Skin of body (tissue), 2 donors: ENCODE data around the gene GKN2. TPM values are rescaled to one million over a fixed set of nuclear protein-coding genes. Genes with fewer than 3 reads are reported as not detected.

Source experiments
- DNase-seq: peaks from one replicate; lab custom pipeline; 2025; lab: John Stamatoyannopoulos, UW
- total RNA-seq: library from RNA; depleted of rRNA; stranded (reverse); fragments of >200 nt; gene quantifications from one replicate; pipeline ENCODE4 v1.2.3, GENCODE V29; 2014

GKN2 gene, protein sequence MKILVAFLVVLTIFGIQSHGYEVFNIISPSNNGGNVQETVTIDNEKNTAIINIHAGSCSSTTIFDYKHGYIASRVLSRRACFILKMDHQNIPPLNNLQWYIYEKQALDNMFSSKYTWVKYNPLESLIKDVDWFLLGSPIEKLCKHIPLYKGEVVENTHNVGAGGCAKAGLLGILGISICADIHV
- total RNA-seq: not detected

DNA sequence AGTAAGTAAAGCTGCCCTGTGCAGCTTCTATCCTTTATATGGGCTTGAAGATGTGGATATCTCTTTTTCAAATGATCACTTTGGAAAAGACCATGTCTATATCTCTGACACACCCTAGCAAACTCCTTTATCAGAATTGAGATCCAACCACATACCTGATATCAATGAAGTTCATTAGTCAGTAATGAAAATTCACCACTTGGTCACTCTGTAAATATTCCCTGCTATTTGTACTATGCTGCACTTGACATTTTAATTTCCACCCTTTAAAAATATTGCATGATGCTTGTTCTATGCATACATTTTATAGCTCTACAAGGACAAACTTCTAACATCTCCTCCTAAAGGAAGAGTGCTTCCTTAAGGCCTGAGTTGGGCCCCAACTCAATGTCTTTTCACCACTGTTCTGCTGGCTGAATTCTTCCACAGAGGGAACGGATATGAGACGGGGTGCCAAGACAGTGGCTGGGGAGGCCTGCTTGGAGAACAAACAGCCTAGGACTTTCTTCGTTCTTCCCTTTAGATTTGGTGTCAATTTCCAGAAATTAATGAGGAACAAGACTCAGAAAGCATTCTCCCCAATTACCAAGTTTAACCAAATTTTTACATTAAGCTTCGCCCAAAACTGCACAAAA, at the start of gene GKN2:
Gene GKN2, minus strand, starts transcription at position 7 of the 635 bp plus-strand sequence. CDS start 32 bp downstream, outside the sequence.
- no peak for DNase-seq

DNA sequence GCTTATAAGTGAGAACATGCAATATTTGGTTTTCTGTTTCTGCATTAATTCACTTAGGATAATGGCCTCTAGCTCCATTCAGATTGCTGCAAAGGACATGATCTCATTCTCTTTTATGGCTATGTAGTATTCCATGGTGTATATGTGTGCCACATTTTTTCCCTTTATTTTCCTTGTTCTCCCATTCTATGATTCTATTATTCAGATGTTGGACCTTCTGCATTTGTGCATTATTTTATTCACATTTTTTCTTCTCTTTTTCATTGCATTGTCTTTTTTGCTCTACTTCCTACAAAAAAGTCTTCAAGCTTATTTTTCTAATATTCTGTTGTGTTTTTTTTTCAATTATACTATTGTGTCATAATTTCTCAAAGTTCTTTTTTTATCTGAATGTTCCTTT, 49.2 kb upstream of the GKN2 start:
- no peak for DNase-seq

DNA sequence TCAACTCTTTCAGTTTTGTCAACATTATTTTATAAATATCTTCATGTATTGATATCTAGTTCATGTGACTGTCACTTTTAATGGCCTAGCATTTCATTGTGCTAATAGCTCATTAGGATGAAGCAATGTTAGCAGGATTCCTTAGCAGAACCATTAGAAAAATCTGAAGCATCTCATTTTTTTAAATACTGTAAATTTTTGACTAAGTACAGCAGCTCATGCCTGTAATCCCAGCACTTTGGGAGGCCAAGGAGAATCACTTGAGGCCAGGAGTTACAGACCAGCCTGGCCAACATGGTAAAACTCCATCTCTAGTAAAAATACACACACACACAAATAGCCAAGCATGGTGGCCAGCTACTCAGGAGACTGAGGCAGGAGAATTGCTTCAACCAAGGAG, 44.7 kb upstream of the GKN2 start:
- DNase-seq: no peak

DNA sequence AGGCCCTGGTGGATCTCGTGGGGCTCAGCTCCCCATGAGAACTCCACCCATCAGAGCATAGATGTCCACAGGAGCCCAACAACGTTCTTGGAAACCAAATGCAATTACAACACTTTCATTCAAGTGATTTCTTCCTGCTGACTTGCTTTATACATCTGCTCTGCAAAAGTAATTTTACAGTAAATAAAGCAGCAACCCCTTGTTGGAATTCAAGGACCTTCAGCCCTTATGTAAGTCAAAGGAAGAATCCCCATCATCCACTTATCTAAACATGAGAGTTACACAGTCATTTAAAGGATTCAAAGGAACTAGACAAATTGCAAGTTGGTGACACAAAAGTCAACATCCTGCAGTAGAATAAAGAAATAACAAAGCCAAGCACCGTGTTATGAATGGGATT, 43.2 kb upstream of the GKN2 start:
- DNase-seq: no peak

DNA sequence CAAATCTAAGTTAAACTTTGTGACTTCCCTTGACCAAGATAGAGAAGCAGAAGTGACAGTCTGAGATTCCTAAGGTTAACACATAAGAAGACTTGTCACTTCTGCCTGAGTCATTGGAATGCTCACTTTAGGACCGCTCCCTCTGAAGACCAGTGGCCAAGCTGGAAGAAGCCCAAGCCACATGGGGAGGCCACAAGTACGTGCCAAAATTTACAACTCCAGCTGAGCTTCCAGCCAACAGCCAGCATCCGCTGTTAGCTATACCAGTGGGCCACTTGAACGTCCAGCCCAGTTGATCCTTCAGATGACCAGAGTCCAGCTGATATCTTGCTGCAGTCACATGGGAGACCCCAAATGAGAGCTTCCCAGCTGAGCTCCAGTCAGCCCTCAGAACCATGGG, 42.2 kb upstream of the GKN2 start:
- DNase-seq: no peak

DNA sequence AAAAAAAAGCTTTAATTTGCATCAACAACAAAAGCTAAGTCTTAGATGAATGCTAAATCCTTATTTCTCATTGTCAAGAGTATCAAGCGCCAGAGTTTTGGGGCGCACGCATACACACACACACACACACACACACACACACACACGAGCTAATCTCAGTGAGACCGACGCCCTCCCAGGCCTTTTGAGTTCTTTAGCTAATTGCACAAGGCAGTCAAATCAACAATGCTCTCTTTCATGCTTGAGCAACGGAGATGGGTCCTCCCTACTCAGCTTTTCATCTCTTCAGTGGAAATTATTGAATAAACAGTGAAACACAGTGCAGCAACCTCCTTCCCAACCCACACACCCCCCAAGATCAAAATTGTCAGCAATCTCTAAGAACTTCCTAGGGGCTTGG, 41.0 kb upstream of the GKN2 start:
- DNase-seq: no peak

DNA sequence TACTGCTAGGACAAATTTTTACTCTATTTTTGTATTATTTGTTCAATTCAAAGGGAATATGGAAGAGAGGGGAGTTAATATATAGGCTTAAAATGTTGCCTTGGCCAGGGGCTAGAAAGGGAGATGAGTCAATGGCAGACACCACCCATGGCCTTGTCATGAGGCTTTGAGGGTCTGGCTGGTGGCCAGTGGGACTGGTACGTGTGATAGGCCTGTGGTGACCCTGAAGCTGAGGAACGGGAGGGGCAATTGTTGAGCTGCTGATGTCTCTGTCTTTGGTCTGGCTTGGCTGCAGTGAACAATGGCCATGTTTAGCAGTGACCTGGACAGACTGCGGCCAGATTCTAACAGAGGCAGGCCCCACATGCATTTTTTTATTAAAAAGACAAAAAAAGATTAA, 40.2 kb upstream of the GKN2 start:
- no peak for DNase-seq

DNA sequence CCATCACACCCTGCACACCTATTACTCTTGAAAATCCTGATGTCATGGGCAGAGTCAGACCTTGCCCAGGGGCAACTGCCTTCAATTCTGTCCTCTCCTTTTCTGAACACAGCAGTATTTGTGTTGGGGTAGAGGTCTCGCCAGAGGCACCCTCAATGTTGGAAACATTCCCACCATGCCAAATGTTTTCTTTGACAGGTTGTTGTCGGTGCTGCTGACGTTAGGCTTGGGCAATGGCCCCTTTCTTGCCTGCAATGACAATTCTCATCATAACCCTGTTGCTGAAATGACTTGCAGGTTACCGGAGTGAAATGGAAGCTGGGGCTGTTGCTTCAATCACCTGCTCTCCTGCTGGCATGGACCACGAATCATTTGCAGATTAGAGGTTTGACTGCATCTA, 39.6 kb upstream of the GKN2 start:
- DNase-seq: no peak

DNA sequence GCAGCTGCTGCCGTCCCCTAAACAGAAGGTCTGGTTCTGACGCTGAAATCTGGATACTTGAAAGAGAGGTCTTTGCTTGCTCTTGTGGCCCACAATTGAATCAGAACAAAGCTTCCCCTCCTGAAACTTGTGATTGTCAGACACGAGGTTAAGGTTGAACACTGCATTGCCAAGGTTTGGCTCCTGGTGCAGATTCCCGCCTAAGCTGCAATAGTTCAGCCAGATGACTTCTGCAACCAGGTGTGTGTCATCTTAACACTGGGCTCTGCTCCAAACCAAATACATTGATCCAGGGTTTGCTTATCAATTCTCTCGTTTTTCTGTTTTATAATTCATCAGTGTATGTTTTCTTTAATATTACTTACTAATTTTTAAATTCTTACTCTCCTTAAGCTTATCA, 36.3 kb upstream of the GKN2 start:
- no peak for DNase-seq

DNA sequence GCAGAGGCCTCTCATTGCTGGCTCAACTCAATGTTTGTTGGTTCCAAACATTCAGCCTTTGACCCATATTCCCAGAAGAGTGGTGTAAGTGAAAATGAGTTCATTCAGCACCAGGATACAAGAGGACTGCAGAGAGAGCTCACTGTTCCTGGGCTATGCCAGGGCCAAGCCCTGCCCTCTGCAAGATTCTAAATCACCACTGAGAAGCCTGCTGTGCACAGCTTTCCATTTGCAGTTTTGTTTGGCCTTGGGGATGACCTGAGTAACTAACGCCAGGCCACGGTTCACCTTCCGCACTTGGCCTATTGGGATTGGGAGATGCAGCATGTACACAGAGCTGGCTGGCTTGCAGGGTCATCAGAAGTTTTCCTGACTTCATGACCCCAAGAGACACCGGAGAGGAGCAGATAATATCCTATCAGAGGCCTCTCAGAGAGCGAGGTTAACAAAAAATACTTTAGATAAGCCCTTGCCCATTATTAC, 34.4 kb upstream of the GKN2 start:
- DNase-seq: peak; percentile 56

DNA sequence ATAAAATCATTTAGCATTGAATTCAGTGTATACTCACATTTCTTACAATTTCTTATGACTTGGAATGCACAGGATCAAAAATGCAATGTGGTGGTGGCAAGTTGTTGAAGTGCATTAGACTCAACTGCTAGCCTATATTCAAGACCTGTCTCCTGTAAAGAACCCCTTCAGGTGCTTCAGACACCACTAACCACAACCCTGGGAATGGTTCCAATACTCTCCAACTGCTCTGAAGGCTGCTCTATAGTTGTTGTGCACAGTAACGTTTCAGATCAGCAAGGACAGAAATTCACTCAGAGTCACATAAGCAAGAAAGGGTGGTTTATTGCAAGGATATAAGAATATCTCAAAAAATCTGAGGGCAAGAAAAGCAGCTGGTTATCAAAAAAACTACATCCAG, 28.3 kb upstream of the GKN2 start:
- no peak for DNase-seq

DNA sequence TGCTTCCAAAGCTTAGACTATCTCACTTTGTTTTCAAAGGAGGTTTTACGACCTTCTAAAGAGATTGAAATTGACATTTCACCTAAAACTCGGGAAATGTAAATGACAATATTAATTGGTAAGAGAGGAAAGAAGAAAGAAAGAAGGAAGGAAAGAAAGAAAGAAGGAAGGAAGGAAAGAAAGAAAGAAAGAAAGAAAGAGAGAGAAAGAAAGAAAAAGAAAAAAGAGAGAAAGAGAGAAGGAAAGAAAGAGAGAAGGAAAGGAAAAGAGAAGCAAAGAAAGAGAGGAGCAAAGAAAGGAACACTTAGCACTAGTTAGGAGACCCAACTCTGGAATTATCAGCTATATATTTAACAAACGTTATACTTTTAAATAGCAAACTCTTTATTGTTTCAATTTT, 25.4 kb upstream of the GKN2 start:
- no peak for DNase-seq

DNA sequence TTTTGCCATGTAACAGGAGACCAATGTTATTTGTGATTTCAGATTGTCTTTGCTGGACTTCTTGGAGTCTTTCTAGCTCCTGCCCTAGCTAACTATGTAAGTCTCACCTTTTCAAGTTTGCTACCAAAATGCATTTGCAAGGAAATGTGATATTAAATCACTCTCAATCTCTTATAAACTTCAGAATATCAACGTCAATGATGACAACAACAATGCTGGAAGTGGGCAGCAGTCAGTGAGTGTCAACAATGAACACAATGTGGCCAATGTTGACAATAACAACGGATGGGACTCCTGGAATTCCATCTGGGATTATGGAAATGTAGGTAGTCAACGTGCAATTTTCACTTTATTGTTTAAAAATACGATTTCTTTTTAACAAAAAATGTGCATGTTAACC, 24.8 kb upstream of the GKN2 start:
- no peak for DNase-seq

DNA sequence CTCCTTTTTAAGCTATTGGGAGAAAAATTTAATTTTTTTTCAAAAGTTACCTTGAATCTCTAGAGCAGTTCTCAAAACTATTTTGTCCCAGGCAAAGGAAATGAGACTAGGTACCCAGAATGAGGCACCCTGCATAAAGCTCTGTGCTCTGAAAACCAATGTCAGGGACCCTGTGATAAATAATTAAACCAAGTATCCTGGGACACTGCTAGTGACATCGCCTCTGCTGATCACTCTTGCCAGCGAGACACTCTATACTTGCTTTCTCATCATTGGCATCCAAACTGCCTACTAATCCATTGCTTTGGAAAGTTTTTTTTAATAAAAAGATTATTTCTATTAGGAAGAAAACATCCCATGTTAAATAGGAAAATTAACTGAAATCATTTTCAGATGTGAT, 23.2 kb upstream of the GKN2 start:
- DNase-seq: no peak

DNA sequence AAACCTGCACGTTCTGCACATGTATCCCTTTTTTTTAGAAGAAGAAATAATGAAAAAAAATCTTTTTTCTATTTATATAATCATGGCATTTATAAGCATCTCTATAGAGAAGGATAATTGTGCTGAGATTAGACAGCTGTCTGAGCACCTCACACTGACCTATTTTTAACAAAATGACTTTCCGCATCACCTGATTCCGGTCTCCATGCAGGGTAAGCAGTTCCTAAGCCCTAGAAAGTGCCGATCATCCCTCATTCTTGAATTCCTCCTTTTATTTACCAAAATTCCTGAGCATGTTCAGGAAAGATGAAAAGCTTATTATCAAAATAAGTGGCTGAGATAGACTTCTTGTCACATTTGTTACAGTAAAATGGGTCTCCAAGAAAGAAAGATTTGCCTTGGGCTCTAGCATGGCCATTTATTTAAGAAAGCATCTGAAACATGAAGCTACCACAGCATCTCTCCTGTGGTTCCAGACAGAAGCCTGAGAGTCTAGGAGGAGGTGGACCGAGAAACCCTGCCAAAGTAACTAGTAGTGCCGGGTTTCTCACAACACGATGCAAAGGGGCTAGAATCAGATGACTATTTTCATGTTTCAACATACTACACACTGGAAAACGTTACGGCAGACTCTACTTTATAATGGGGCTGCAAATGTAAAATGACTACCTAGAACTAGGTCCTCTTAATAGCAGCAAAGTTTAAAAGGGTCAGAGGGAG, 22.4 kb upstream of the GKN2 start:
- no peak for DNase-seq

DNA sequence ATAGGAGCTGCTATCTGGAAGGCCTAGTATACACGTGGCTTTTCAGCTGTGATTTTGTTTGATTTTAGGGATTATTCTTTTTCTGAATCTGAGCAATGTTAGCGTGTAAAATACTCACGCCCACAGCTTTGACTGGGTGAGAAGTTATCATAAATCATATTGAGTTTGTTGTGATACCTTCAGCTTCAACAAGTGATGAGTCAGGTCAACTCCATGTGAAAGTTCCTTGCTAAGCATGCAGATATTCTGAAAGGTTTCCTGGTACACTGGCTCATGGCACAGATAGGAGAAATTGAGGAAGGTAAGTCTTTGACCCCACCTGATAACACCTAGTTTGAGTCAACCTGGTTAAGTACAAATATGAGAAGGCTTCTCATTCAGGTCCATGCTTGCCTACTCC, 21.6 kb upstream of the GKN2 start, which contains the start of gene GKN1:
Gene GKN1, plus strand, starts transcription at position 386 of the 400 bp plus-strand sequence. CDS start 42 bp downstream, outside the sequence.
- DNase-seq: no peak

DNA sequence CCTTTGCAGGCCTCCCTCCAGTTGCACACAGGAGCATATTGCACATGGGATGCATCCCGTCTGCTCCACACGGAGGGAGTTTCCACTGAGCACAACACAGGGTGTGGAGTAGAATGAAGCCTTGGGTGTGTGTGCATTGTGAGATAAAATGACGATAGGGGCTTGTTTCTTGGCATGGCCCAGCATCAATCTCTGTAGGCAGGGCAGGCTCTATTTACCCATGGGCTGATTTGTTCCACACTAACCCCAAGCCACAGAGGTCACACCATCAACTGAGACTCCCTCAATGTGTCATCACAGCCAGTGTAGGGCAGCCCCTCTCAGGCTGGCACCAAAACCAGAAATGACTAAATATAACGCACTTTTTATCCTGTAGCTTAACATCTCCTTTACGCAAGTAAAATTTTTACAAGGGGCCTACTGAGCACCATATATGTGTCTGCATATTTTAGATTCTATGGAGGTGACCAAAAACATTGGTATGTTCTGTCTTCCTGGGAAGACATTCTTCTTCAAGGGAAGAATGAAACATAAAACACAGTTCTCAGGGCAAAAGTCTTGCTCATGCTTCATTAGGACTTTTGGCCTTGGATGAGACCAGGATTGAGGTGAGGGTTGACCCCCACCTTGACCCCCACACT, 19.0 kb upstream of the GKN2 start:
- DNase-seq: peak; percentile 55

DNA sequence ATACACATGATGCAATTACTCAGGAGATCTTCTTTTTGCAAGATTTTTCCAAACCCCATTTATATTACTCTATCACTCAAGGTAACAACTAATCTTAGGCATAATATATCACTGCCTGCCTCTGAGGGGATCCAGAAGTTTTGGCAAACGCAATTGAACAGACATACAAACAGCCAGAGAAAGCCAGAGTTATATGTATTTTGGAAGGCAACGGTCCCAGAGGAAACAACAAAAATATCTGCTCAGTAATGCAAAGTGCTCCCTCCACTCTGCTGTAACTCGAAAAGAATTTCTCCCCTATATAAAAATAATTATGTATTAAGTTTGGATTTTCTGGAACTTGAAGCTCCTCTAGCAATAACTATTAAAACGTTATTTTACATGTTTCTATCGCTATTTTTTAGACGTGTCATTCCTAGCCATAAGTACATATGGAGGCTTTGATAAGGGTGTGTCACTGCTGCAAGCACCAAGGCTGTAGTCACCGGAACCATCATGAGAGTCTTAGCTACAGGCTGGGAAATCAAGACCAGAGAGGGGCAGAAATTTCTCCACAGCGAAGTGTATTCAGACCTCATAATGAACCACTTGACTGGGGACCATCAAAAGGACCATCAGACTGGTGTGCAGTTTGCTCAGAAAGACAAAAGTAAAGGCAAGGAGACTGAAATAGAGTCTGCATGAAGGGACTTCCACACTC, 18.0 kb upstream of the GKN2 start:
- DNase-seq: peak; percentile 83

DNA sequence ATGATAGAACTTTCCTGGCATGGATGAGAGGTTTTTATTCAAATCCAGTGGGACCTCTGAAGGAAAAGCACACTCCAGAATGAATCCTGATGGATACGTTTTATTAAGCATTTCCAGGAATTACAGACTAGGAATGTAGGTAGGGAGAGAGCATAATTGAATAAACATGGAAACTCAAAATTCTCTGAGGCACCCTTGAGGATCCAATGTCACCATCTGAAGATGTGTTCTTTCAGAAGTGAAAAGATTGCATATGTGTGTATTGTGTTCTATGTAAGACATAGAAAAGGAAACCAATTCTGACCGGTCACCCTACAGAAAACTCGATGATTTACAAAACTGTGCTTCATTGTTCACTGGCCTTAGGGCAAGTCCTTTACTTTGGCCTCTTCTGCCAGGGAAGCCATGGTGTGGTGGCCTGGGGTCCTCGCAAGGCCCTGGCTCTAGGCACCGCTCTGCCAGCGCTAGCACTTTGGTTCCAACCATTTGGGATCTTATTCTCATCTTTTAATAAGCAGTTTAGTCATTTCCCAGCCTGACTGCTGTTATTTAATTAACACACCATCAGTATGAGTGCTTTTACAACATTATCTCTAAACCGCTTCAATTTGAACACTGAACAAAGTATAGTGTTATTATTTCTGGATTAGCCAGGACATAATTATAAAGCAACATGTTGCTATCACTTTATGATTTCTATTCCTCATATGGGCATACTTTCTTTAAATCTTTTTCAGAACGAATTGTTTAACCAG, 17.2 kb upstream of the GKN2 start:
- peak; percentile 32 for DNase-seq

DNA sequence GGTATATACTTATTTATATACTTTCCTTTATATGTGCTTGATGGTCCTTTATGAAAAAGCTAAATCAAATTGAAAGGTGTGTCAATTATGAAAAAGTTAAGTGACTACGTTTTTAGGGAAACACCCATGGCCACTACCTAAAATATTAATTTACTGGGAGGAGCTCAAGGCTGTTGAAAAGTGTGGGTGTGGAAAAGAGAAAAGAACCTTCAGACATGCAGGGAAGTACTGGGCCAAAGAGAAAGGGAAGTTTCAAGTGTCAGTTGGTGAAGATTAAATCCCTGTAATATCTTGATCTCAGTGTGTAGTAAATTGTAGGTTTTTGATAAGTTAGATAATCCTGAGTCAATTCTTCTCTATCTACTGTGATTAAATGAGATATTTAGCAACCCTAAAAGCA, 15.5 kb upstream of the GKN2 start:
- no peak for DNase-seq

DNA sequence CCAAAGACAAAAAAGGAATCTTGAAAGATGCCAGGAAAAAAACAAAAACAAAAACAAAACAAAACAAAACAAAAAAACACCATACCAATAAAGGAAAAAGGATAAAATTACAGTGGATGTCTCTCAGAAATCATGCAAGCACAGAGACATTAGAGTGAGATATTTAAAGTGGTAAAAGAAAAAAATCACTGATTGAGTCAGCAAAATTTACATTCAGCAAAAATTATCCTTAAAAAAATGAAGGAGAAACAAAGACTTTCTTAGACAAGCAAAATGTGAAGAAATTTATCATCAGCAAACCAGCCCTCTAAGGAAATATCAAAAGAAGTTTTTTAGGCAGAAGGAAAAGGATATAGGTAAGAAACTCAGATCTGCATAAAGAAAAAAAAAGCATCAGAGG, 11.6 kb upstream of the GKN2 start:
- no peak for DNase-seq
